ENCODE data around the gene PLCB2. TPM values are rescaled to one million over a fixed set of nuclear protein-coding genes. Genes with fewer than 3 reads are reported as not detected.

PLCB2 gene
- total and polyA plus RNA-seq, 9 of the 15 experiments (the other 6 are each of a cell fraction or from before 2014, with no cell fraction given), result 0.37 to 12.3 (median 8.0) TPM

DNA sequence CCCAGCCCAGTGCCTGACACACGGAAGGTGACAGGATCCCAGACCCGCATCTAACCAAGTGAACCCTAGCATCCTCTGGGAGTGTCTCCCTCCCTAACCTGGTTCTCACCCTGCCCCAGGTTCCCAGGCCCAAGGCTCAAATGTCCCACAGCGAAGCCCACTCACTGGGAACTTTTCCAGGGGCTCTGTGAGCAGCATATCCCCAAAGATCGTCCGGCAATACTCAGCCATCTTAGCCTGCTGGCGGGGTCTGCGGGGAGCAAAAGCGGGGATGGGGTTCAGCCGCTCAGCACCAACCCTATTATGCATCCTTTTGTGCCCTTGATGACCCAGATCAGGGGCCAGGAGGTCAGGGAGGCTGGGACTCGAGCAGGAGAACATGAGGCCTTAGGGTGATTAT, 10.4 kb downstream of the PLCB2 start:
- Histone ChIP-seq H3K36me3 (ENCODE audit: control insufficient read depth, insufficient read depth, low read length) (no peaks in the 10 kb centered on the region), H3K79me2 (ENCODE audit: control insufficient read depth, insufficient read depth, low read length) (no peaks in the 10 kb centered on the region), H3K9me3 (replicated peaks; ENCODE audit: control insufficient read depth, insufficient read depth, low read depth, low read length) (no peaks in the 10 kb centered on the region), H3K27me3 (ENCODE audit: control insufficient read depth in 2 of 2, insufficient read depth in 2 of 2, low read length in 2 of 2) (peaks cover 0 to 33% of the 10 kb centered on the region in 2 experiments; a peak in 3 of 5 replicates), H4K20me1 (replicated peaks; ENCODE audit: control insufficient read depth, insufficient read depth, low read length) (0 out of 2 replicates have a peak, but pooled peaks cover 2% of the 10 kb centered on the region), H3K9me1 (ENCODE audit: control insufficient read depth, insufficient read depth, low read length) (no peaks in the 10 kb centered on the region), H3K4me1 (replicated peaks in 1 of 2; ENCODE audit: control insufficient read depth in 2 of 2, insufficient read depth in 2 of 2, low read length in 2 of 2) (peaks cover 18 to 31% of the 10 kb centered on the region in 2 experiments; a peak in 4 of 5 replicates), H2AFZ (ENCODE audit: low read depth, low read length) (no peak overlapping the region), H3K4me3 (no peak overlapping the region), H3K27ac (ENCODE audit: extremely low read depth, low read depth, low read length) (no peak overlapping the region), H3K9ac (ENCODE audit: insufficient read depth in 1 of 2, low read depth in 2 of 2, low read length in 2 of 2) (no peak overlapping the region), H3K4me2 (ENCODE audit: insufficient read depth, low read length) (no peak overlapping the region)
- ChIA-PET CTCF (ENCODE audit: low intra/inter-chr PET ratio) (interaction anchor here (0.6 kb wide), 1 partner anchor 85 kb away, joined by 3 read pairs; the partner anchor contains the start of gene KNSTRN), POLR2A (no interaction called here)
- in situ Hi-C loops (cut with MboI) (no loop called here), intact Hi-C loops (cut with micrococcal nuclease) (no loop called here)
- no peak for DNase-seq (ENCODE audit: extremely low read depth in 1 of 4, low spot score in 3 of 4)
- BruUV-seq (replicated peaks), result no TSS peak
- no peak for ATAC-seq
- WGBS (ENCODE audit: insufficient coverage, low coverage, missing lambda C conversion rate), result 40% methylated on average over 10 of the region's 10 CpGs
- FAIRE-seq, result no peak
- TF ChIP-seq ZNF436 (CRISPR knock-in tag; IDR thresholded peaks at IDR 0.05) (no peak), ZNF764 (CRISPR knock-in tag; IDR thresholded peaks at IDR 0.05; ENCODE audit: low read depth) (no peak), ZC3H4 (CRISPR knock-in tag; IDR thresholded peaks at IDR 0.05; ENCODE audit: borderline replicate concordance) (no peak), HDAC8 (tag; IDR thresholded peaks at IDR 0.05) (no peak), SAFB (IDR thresholded peaks at IDR 0.05; ENCODE audit: borderline replicate concordance, low read depth, low read length) (no peak), RBBP5 (IDR thresholded peaks at IDR 0.05; ENCODE audit: borderline replicate concordance, insufficient read depth, low read length, poor library complexity, severe bottlenecking) (no peak), SIRT6 (IDR thresholded peaks at IDR 0.05; ENCODE audit: low read depth, low read length) (no peak), ELF1 (tag; IDR thresholded peaks at IDR 0.05) (no peak), COPS2 (conservative IDR thresholded peaks at IDR 0.05) (no peak), TFAM (CRISPR knock-in tag; conservative IDR thresholded peaks at IDR 0.05) (no peak), U2AF2 (optimal IDR thresholded peaks at IDR 0.05; ENCODE audit: low read depth, low read length) (no peak)
- TF ChIP-seq, protein P1, sequence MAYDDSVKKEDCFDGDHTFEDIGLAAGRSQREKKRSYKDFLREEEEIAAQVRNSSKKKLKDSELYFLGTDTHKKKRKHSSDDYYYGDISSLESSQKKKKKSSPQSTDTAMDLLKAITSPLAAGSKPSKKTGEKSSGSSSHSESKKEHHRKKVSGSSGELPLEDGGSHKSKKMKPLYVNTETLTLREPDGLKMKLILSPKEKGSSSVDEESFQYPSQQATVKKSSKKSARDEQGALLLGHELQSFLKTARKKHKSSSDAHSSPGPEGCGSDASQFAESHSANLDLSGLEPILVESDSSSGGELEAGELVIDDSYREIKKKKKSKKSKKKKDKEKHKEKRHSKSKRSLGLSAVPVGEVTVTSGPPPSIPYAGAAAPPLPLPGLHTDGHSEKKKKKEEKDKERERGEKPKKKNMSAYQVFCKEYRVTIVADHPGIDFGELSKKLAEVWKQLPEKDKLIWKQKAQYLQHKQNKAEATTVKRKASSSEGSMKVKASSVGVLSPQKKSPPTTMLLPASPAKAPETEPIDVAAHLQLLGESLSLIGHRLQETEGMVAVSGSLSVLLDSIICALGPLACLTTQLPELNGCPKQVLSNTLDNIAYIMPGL (CRISPR knock-in tag; IDR thresholded peaks at IDR 0.05), result no peak
- TF ChIP-seq, protein P2, sequence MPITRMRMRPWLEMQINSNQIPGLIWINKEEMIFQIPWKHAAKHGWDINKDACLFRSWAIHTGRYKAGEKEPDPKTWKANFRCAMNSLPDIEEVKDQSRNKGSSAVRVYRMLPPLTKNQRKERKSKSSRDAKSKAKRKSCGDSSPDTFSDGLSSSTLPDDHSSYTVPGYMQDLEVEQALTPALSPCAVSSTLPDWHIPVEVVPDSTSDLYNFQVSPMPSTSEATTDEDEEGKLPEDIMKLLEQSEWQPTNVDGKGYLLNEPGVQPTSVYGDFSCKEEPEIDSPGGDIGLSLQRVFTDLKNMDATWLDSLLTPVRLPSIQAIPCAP (CRISPR knock-in tag; IDR thresholded peaks at IDR 0.05; ENCODE audit: borderline replicate concordance), result no peak
- TF ChIP-seq, protein P3, sequence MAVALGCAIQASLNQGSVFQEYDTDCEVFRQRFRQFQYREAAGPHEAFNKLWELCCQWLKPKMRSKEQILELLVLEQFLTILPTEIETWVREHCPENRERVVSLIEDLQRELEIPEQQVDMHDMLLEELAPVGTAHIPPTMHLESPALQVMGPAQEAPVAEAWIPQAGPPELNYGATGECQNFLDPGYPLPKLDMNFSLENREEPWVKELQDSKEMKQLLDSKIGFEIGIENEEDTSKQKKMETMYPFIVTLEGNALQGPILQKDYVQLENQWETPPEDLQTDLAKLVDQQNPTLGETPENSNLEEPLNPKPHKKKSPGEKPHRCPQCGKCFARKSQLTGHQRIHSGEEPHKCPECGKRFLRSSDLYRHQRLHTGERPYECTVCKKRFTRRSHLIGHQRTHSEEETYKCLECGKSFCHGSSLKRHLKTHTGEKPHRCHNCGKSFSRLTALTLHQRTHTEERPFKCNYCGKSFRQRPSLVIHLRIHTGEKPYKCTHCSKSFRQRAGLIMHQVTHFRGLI (CRISPR knock-in tag; IDR thresholded peaks at IDR 0.05), result no peak
- TF ChIP-seq, protein P4, sequence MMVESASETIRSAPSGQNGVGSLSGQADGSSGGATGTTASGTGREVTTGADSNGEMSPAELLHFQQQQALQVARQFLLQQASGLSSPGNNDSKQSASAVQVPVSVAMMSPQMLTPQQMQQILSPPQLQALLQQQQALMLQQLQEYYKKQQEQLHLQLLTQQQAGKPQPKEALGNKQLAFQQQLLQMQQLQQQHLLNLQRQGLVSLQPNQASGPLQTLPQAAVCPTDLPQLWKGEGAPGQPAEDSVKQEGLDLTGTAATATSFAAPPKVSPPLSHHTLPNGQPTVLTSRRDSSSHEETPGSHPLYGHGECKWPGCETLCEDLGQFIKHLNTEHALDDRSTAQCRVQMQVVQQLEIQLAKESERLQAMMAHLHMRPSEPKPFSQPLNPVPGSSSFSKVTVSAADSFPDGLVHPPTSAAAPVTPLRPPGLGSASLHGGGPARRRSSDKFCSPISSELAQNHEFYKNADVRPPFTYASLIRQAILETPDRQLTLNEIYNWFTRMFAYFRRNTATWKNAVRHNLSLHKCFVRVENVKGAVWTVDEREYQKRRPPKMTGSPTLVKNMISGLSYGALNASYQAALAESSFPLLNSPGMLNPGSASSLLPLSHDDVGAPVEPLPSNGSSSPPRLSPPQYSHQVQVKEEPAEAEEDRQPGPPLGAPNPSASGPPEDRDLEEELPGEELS (CRISPR knock-in tag; IDR thresholded peaks at IDR 0.05; ENCODE audit: borderline replicate concordance), result no peak
